NK-92 (cell line): ENCODE results near the gene APLP2.

Source experiments
- DNase-seq: peaks from one replicate; lab custom pipeline; 2025; ENCODE audit not compliant: unreplicated experiment; lab: John Stamatoyannopoulos, UW

APLP2 gene

DNA sequence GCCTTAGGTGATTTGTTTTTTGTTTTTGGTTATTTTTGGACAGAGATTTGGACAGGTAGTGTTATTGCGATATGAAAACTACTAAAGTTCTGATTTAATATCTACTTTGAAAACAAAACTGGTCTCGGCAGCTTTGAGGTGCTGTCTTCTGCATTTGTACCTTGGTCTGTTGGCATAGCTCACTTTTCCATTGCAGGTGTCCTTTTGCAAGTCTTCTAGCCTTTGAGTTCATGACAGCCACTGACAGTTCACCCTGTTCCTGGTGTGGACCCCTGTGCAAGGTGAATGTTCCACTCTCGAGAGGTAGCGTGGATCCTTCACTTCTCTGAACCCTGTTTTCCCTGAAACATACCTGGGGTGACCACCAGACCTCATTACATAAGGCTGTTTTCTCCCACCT lies 45.0 kb downstream of the APLP2 start:
- no peak for DNase-seq

DNA sequence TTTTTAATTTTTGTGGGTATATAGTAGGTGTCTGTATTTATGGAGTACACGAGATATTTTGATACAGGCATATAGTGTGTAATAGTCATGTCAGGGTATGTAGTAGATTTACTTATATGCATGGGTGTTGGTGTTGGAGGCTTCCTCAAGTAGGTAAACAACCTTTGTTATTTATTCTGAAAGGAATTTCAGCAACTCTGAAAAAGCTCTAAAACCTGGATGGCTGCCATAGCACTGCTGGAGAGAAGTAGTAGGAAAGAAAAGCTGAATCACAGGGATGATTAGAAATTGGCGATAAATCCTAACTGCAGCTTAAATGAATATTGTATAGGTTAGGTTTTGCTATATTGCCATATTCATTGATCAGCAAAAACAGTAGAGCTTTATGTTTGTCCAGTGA lies 45.5 kb downstream of the APLP2 start:
- no peak for DNase-seq

DNA sequence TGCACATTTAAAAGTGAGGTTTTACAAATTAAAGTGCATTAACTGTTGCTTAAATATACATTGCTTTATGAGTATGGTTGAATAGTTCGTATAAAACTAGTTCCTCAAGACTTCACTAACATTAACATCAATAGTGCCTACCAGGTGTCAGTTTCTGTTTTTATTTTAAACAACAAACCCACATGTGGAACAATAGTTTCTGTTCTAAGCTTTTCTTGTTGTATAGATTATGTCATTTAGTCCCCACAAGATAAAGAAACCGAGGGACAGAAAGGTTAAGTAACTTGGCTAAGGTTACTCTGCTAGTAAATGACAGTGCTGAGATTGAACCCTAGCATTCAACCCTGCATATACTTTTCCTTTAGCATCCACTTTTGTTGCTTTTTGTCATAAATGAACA lies 48.5 kb downstream of the APLP2 start:
- no peak for DNase-seq

DNA sequence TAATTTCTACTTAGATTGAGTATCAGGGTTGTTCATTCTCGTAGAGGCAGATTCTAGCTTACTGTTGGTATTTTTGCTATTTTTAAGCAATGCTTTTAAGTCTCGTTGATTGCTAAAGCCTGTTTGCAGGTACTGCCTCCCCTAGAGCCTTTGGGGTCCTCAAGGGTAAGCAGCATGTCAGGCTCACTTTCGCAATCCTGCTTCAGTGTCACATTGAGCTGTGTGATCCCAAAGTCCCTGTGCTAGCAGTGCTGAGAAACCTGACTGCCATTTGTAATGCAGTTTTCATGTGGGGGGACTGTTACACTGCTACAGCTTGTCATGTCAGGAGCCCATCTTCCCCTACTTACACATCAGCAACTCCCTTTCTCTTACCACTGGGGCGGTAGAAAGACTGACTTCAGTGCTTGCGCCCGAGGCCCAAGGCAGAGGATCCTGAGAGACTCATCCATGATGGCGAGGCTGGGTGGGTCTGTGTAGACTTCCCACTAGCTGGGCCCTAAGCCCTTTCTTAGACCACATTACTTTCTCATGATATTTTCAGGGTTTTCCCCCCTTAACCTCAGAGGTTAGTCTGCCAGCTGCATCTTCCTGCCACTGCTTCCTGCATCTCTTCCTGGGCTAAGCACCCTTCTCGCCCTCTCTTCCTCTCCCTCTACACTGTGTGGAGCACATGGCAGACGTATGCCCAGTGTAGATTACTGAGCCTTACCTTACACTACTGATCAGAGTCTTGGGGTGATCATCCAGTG lies 49.1 kb downstream of the APLP2 start:
- no peak for DNase-seq

DNA sequence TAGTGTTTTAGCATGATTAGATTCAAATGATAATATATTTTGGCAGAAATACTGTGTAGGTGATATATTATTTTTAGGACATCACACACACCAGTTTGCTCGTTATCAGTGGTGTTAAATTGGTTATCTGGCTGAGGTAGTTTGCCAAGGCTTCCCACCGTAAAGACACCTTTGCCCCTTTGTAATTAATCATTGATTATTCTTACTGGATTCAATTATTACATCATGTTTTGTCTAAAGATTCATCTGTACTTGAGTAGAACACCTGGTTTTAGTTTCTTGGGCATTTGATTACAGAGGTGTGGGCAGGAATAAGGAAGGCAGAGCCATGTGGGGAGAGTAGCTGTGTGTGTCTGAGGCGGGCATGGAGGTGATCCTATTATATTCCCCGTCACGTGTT lies 50.4 kb downstream of the APLP2 start:
- DNase-seq = no peak

DNA sequence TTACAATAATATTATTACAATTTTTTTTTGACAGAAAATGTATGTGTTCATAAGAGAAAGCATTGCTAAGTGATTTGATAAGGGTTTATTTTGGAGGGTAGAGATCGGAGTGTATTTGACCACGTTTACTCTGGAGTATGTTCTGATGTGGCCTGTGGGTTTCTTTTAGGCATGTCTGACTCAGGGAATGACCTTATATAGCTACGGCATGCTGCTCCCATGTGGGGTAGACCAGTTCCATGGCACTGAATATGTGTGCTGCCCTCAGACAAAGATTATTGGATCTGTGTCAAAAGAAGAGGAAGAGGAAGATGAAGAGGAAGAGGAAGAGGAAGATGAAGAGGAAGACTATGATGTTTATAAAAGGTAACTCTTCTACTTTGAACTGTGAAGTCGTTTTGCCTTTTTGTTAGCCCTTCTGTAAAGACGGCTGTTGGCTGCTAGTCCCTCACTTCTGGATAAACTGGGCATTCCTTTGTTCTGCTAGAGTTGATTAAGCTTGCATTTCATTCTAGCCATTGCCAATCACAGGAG lies 51.8 kb downstream of the APLP2 start:
- DNase-seq = no peak

DNA sequence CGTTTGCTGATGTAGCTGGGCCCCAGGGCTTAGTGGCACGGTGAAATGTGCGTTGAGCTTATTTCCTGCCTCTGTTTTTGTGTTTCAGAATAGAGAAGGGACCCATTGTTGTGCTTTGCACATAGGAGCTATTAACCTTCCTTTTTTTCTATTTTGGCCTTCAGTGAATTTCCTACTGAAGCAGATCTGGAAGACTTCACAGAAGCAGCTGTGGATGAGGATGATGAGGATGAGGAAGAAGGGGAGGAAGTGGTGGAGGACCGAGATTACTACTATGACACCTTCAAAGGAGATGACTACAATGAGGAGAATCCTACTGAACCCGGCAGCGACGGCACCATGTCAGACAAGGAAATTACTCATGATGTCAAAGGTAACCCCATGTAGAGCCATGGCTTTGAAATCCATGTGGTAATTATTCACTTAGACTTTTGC lies 52.5 kb downstream of the APLP2 start:
- DNase-seq = no peak

DNA sequence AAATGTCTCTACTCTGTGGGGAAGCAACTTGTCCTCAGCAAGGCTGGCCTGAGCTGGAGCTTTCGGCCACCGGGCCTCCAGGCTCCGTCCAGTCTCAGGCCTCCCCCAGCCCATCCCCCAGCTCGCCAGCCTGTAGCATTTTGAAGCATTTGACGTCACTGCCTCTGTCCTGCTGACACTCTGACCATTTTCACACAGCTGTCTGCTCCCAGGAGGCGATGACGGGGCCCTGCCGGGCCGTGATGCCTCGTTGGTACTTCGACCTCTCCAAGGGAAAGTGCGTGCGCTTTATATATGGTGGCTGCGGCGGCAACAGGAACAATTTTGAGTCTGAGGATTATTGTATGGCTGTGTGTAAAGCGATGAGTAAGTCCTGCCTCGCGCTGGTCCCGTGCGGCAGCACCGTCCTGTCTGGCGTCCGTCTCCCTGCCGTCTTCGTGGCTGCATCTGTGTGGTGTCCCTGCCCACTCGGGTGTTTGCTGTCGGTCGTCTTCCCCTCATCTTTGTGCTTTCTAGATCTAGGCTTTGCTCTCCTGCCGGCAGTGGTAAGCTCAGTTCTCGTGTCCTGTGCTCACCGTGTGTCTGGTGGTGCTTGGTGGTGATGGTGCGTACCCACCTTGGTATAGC lies 53.8 kb downstream of the APLP2 start:
- no peak for DNase-seq

DNA sequence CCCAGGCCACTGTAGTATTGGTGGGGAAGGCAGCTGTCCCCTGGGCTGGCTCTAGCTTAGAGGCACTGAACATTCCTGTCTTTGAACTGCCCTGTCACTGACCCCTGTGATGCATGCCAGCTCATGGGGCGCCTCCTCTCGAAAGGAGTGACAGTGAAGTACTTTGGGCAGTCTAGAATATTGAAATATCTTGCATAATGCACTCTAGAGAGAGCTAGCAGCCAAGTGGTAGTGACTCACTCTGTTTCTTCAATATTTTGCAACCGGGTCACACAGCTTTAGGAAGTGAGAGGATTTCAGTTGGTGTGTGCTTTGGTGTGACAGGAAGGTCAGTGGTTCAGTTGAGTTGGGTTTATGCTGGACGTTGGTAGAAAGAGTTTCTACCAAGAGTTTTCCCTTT lies 54.4 kb downstream of the APLP2 start:
- no peak for DNase-seq

DNA sequence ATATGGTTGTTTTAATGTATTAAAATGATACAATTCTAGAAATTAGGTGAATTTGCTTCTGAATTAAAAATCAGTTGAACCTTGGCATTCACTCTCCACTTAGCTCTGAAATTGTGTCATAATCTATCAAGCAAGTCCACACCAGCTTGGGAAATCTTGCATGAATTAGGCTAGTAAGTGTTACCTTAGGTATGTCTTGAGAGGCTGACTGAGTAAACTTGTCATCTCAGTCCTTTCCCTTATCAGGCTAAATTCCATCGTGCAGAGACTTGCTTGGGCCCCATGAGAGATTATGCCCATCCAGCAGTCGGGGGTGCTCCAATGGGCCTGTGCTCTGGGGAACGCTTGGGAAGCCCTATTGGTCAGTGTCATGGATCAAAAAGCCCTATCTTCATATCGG lies 55.9 kb downstream of the APLP2 start:
- DNase-seq = no peak

DNA sequence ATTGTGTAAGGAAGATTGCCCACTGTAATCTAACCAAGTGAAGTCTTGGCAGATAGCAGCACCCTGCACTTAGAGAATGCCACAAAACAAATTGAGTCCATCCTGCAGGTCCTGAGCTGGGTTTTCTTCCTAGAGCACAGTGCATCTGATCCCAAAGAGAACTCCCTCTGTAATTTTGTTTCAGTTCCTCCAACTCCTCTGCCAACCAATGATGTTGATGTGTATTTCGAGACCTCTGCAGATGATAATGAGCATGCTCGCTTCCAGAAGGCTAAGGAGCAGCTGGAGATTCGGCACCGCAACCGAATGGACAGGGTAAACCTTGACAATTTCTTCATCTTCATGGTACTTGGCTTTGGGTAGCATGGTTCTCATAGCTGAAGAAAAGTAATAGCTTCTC lies 56.8 kb downstream of the APLP2 start:
- no peak for DNase-seq

DNA sequence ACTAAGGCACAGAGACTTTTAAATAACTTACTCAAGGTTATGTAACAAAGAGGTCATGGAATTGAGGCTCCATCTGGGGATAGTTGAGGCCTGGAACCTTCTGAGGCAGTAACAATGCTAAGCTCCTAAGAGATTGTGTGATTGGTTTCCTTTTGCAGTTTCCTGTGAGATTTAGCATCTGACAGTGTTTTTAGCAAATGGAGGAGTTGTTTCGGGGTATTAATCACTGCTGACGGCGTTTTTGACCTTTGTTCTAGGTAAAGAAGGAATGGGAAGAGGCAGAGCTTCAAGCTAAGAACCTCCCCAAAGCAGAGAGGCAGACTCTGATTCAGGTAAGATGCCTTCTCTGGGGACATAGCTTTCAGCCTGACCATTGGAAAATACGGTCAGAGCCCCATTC lies 57.8 kb downstream of the APLP2 start:
- DNase-seq = no peak

DNA sequence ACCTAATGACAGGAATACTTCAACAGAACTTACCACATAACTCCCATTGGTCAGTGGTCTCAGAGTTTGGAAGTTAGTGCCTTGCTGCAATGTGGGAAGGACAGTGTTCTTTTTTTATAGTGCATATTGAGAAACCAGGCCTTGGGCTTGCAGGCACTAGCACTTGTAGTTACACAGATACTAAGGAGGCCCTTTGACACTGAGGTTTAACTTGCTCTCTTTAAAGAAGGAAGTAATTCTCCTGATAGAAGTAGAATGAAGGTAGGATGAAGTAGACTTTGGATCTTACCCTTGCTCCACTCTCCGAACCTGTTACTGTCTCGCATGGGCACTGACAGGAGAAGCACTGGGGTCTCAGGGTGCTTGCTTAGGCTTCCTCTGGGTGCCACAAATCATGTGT lies 58.9 kb downstream of the APLP2 start:
- no peak for DNase-seq

DNA sequence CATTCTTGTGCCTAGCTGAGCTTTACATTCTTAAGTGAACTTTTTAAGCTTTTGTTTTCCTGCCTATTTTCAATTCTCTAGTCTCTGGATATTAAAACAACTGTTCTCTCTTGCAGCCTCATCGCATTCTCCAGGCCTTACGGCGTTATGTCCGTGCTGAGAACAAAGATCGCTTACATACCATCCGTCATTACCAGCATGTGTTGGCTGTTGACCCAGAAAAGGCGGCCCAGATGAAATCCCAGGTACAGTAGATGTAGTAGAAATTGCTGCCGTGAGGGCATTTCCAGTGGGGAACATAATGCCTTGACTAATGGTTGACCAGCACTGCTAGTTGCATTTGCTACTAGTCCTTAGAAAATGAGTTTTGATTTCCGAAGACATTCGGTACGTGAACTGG lies 60.2 kb downstream of the APLP2 start:
- no peak for DNase-seq

DNA sequence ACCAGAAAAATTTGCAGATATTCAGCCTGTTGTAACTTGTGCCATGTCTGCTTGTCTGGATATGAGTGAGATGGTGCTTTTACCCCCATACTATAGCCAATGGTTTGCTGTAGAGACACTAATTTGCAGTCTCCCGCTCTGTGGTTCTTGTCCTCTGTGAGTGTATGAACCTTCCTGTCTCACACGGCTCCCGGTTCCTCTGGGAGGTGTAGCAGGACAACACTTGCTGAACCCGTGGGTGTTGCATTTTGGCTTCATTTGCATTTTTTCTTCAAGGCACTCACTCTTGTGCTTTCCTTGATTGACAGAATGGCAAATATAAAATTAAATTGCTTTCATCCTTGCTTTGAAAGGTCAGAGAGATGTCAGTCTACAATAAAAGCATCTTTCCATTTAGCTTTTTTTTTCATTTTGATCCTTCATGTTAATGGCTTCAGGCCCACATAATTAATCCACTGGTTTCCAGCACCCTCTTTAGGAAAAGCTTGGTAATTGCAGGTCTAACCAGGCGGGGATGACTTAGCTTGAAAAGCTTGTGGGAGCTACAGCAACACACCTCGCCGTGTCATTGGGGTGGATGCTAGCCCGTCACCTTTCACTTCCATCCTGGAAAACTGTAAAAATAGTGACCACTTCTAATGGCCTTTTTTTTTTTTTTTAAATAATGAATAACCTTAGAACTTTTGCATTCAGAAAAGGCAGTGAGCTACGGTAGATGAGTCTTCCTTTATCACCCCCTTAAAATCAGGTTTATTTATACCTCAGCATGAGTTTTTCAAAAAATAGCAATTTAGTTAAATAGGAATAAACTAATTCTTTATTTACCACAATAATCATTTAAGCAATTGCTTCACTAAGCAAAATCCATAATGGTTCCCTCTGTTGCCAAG lies 62.5 kb downstream of the APLP2 start:
- no peak for DNase-seq

DNA sequence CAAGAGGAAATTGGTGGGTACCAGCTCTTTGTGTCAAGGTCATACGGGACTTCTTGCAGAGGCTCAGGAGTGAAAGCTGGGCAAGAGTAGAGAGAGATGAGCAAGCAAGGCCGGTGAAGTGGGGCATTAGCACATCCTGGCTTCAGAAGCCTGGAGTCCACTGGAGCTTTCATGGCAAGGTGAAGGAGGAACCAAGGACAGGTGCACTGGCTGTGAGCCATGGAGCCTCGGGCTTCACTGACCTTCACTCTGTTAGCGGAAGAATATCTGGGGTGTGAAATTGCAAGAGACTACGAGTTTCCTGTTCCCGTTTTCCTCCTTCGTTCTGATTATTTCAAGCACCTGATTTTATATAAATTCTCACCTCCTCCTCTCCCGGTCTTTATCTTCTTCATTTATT lies 64.0 kb downstream of the APLP2 start:
- DNase-seq = no peak

DNA sequence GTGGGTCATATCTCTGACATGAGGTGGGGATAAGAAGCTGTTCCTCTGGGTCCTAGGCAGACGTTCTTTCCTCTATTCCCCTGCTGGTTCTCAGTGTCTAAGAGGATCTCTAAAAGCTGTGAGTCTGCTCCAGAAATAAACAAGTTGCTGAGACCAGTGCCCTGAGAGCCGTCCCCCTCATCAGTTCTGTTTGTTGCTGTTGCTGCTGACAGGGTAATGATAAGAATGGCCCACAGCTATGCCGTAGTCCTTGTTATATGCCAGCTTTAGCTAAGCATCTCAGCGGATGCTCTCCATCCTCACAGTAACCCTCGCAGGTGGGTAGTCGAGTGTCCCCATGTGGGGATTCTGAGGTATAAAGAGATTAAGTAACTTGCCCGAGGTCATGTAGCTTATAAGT lies 66.4 kb downstream of the APLP2 start:
- DNase-seq = no peak

DNA sequence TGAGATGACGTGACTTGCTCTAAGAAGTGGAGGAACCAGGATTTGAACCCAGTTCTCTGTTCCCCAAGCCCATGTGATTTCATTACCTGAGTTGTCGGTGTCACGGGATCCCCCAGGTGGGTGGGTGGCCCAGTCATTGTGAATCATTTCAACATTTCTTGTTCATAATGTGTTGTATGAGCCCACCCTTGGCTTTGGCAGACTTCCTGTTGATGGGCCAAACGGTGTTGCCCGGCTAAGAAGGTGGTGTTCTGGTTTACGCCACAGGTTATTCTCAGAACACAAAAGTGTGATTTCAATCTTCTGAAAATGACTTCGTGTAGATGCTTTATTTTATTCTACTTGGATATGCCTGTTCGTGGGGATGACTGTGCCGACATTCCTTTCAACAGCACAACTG lies 68.3 kb downstream of the APLP2 start:
- DNase-seq = no peak

DNA sequence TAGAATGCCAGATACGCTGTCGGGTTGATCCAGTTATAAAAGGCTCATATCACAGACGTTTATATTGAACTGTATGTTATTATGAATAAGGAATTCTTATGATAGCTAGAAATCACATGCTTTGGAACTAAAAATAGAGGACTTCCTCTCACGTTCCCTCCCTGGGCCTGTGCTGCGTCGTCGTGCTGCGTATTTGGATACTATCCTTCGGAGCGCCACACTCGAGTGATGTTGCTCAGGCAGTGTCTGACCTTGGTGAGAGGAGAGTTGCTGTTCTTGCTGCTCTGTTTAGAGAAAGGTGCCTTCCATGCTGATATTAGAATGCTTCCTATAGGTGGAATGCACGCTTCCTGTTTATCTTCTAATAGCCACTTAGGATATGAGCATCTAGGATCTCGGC lies 69.7 kb downstream of the APLP2 start:
- DNase-seq = no peak

DNA sequence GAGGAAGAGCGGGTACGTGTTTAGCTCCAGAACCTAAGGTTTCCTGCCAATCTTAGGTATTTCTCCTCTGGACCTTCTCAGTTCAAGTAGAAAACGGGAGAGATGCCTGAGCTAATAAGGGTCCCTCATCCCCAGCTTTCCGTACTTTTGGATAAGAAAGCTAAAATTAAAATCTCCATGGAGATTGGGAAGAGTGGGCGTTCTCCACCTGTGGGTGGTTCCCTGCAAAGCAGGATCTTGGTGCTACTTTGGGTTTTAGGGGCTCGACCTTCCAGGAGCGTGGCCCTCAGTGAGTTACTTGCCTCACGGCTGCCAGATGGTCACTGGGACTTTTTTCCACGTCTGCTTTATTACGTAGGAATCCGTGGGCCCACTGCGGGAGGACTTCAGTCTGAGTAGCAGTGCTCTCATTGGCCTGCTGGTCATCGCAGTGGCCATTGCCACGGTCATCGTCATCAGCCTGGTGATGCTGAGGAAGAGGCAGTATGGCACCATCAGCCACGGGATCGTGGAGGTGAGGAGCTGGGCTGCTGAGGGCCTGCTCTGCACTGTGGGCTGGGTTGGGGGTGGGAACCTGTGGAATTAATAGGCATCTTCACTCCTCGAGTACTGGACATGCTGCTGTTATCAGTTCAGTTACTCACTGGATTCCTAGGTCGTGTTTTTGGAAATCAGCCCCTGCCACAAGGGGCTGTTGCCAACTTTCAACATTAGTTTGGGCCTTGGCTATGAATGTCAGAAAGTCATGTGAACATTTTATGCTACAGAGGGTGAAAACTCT lies 72.1 kb downstream of the APLP2 start:
- DNase-seq = no peak

DNA sequence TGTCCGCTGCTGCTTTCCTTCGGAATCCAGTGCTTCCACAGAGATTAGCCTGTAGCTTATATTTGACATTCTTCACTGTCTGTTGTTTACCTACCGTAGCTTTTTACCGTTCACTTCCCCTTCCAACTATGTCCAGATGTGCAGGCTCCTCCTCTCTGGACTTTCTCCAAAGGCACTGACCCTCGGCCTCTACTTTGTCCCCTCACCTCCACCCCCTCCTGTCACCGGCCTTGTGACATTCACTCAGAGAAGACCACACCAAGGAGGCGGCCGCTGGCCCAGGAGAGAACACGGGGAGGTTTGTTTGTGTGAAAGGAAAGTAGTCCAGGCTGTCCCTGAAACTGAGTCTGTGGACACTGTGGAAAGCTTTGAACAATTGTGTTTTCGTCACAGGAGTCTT lies 74.4 kb downstream of the APLP2 start:
- DNase-seq = no peak
